MV-4-11 (cell line): Measurements from ENCODE around the gene KCNIP3.
"Not testable (repeated sequence)": the region's sequence is repeated elsewhere in the genome, so short reads cannot be mapped to it uniquely, and the experiment has no call there.

Source experiments
- DNase-seq: peaks from one replicate; lab custom pipeline; 2025; lab: John Stamatoyannopoulos, UW

The KCNIP3 gene

GRCh38 chr2:95296880-95297487 lies at the start of gene KCNIP3:
KCNIP3 (plus strand) TSS chr2:95297347; CDS start chr2:95297439, 92 bp downstream.
- no peak for DNase-seq

- no peak for DNase-seq
Observed at GRCh38 chr2:95258271-95258670, 38.9 kb upstream of the KCNIP3 start.

GRCh38 chr2:95260028-95261023 lies 36.8 kb upstream of the KCNIP3 start:
- DNase-seq = peak; percentile 81

- peak; percentile 75 for DNase-seq
Observed at GRCh38 chr2:95261602-95262001, 35.5 kb upstream of the KCNIP3 start.

GRCh38 chr2:95262896-95263542 lies 34.1 kb upstream of the KCNIP3 start:
- no peak for DNase-seq

GRCh38 chr2:95264624-95265023 lies 32.5 kb upstream of the KCNIP3 start:
- no peak for DNase-seq

- DNase-seq = no peak
Observed at GRCh38 chr2:95265182-95265581, 32.0 kb upstream of the KCNIP3 start.

- no peak for DNase-seq
Observed at GRCh38 chr2:95266781-95267430, 30.2 kb upstream of the KCNIP3 start.

GRCh38 chr2:95267458-95268210 lies 29.5 kb upstream of the KCNIP3 start:
- no peak for DNase-seq

- DNase-seq = no peak
Observed at GRCh38 chr2:95268211-95269035, 28.7 kb upstream of the KCNIP3 start.

- DNase-seq = no peak
Observed at GRCh38 chr2:95269036-95269680, 28.0 kb upstream of the KCNIP3 start.

- not testable (repeated sequence) for DNase-seq
Observed at GRCh38 chr2:95269745-95270144, 27.4 kb upstream of the KCNIP3 start.

- DNase-seq = no peak
Observed at GRCh38 chr2:95270541-95271081, 26.5 kb upstream of the KCNIP3 start.

- no peak for DNase-seq
Observed at GRCh38 chr2:95271381-95271971, 25.7 kb upstream of the KCNIP3 start.

GRCh38 chr2:95272299-95272751 lies 24.8 kb upstream of the KCNIP3 start:
- no peak for DNase-seq

- DNase-seq = no peak
Observed at GRCh38 chr2:95272781-95273180, 24.4 kb upstream of the KCNIP3 start.

- DNase-seq = no peak
Observed at GRCh38 chr2:95273566-95274290, 23.4 kb upstream of the KCNIP3 start.
